Transverse colon (tissue), 4 donors: ENCODE measurements around the gene SH2D7. TPM values are rescaled to one million over a fixed set of nuclear protein-coding genes. Genes with fewer than 3 reads are reported as not detected.

ENCODE experiments used
- DNase-seq: peaks from one replicate; pipeline ENCODE4 v3.0.0-alpha.2; 2019
- H3K27ac ChIP-seq, 4 donors: fragments of 200-600 bp; sonication (generic); 2 replicates each; pipeline ENCODE4 v1.5.1; 2016 to 2018; ENCODE audit warnings: inconsistent platforms in 4 of 4
- H3K27me3 ChIP-seq: fragments of 200-600 bp; sonication (generic); 2 replicates; pipeline ENCODE4 v1.5.1; 2017; ENCODE audit warnings: inconsistent platforms
- H3K36me3 ChIP-seq, 4 donors: fragments of 200-600 bp; sonication (generic); 2 replicates each; pipeline ENCODE4 v1.5.1; 2017 to 2019; ENCODE audit warnings: inconsistent platforms in 4 of 4
- H3K4me1 ChIP-seq, 4 donors: fragments of 200-600 bp; sonication (generic); 2 replicates each; pipeline ENCODE4 v1.5.1; 2017 to 2020; ENCODE audit warnings: inconsistent platforms in 4 of 4
- H3K4me3 ChIP-seq, 4 donors: fragments of 200-600 bp; sonication (generic); 1 replicate in 1 of 4; 2 replicates in 3 of 4; pipeline versions ENCODE4 v1.5.1 to v1.6.1; 2017 to 2019; ENCODE audit warnings: inconsistent platforms in 4 of 4
- H3K9me3 ChIP-seq, 2 donors: fragments of 200-600 bp; sonication (generic); 2 replicates each; pipeline ENCODE4 v1.5.1; 2017 to 2019; ENCODE audit warnings: inconsistent platforms in 2 of 2
- CTCF ChIP-seq, 5 experiments: fragments of 200-600 bp in 3 of 5; fragments of 450-650 bp in 2 of 5; sonication (generic) in 3 of 5; IDR thresholded peaks; 1 replicate in 2 of 5; 2 replicates in 3 of 5; pipeline ENCODE4 v1.5.1; 2016 to 2017; ENCODE audit warnings: antibody characterized with exemption in 5 of 5, inconsistent platforms in 3 of 5, mild to moderate bottlenecking in 2 of 5, moderate library complexity in 1 of 5
- EP300 ChIP-seq: sonication (generic); formaldehyde crosslinking; IDR thresholded peaks from one replicate; pipeline ENCODE4 v1.6.1; 2017; ENCODE audit warnings: antibody characterized with exemption, low read depth
- POLR2A ChIP-seq: fragments of 450-650 bp; IDR thresholded peaks from one replicate; pipeline ENCODE4 v1.6.1; 2016; ENCODE audit warnings: antibody characterized with exemption, mild to moderate bottlenecking, moderate library complexity
- POLR2AphosphoS5 ChIP-seq, 3 donors: sonication (generic); formaldehyde crosslinking; IDR thresholded peaks; one replicate each; pipeline ENCODE4 v1.6.1; 2016; ENCODE audit warnings: antibody characterized with exemption in 3 of 3
- WGBS, 2 donors: methylation state at CpG; one replicate each; pipeline ENCODE4 v1.1.5; 2018; ENCODE audit warnings: low coverage in 1 of 2; 5-methylcytosine and 5-hydroxymethylcytosine counted together
- in situ Hi-C, 4 donors: fragments of 200-750 bp; cut with MboI; loops; one replicate each; pipeline versions ENCODE4 v1.15.0 to v1.15.1; 2017; ENCODE audit warnings: low sequenced_read_pairs in 3 of 4, low pct_ligation_motif_present in 1 of 4, low pct_unique_long_range_greater_than_20kb in 1 of 4
- intact Hi-C: fragments of 100-400 bp; cut with DNase I; formaldehyde crosslinking; loops from one replicate; pipeline ENCODE4 v1.15.1; 2023; ENCODE audit warnings: low total_unique reads
- total RNA-seq, 4 donors: library from RNA; depleted of rRNA; stranded (reverse); fragments of >200 nt; gene quantifications; one replicate each; pipeline ENCODE4 v1.1.0, GENCODE V29; 2016

Gene SH2D7
- total RNA-seq, 4 donors from 2014 or later: 6.0 to 9.7 (median 9.3) TPM; not detected in 1

GRCh38 chr15:78105476-78106241 is 13.3 kb downstream of the SH2D7 start:
- WGBS, 2 donors: 89% methylated on average over 16 of the region's 16 CpGs; no CpG with 5 or more reads in 1 of the 2 donors
- in situ Hi-C loops (loop anchor here (5.0 to 25.0 kb wide), 5 partner anchors 101 to 143 kb away; partner anchors contain the start of gene ACSBG1 (in 1 of the 4)), intact Hi-C loops (loop anchor here (5.0 kb wide), 2 partner anchors 103 to 138 kb away; no protein-coding TSS in a partner anchor)
- Histone ChIP-seq H3K27ac (no peak overlapping the region), H3K27me3 (no peaks in the 10 kb centered on the region), H3K9me3 (no peaks in the 10 kb centered on the region), H3K36me3 (no peaks in the 10 kb centered on the region), H3K4me1 (peaks cover 0 to 16% (median 3%) of the 10 kb centered on the region in 4 donors), H3K4me3 (no peak overlapping the region)
- peak; percentile 7 for DNase-seq
- TF ChIP-seq POLR2AphosphoS5 (IDR thresholded peaks at IDR 0.05): no peak
- no peak for TF ChIP-seq POLR2A
- no peak for TF ChIP-seq EP300
- no peak for TF ChIP-seq CTCF (IDR thresholded peaks at IDR 0.05)

GRCh38 chr15:78107471-78107870 is 15.1 kb downstream of the SH2D7 start:
- H3K36me3 ChIP-seq: no peaks in the 10 kb centered on the region
- no peak overlapping the region for H3K4me3 ChIP-seq
- H3K4me1 ChIP-seq: peaks cover 0 to 16% (median 3%) of the 10 kb centered on the region in 4 donors
- no peak for TF ChIP-seq CTCF (IDR thresholded peaks at IDR 0.05)
- TF ChIP-seq POLR2A: no peak
- no peak for TF ChIP-seq POLR2AphosphoS5 (IDR thresholded peaks at IDR 0.05)
- TF ChIP-seq EP300: no peak
- 40 to 89% methylated on average over 1 to 8 of the region's 8 CpGs for WGBS, 2 donors
- DNase-seq: peak; percentile 6
- no peaks in the 10 kb centered on the region for H3K9me3 ChIP-seq
- in situ Hi-C loops (loop anchor here (5.0 to 25.0 kb wide), 5 partner anchors 103 to 145 kb away; partner anchors contain the start of gene ACSBG1 (in 1 of the 4)), intact Hi-C loops (loop anchor here (5.0 kb wide), 2 partner anchors 105 to 140 kb away; no protein-coding TSS in a partner anchor)
- no peak overlapping the region for H3K27ac ChIP-seq
- H3K27me3 ChIP-seq: no peaks in the 10 kb centered on the region

GRCh38 chr15:78108300-78109084 is 16.1 kb downstream of the SH2D7 start:
- Histone ChIP-seq H3K4me3 (no peak overlapping the region), H3K27ac (no peak overlapping the region), H3K9me3 (no peaks in the 10 kb centered on the region), H3K4me1 (peaks cover 0 to 8% (median 4%) of the 10 kb centered on the region in 4 donors), H3K27me3 (no peaks in the 10 kb centered on the region), H3K36me3 (no peaks in the 10 kb centered on the region)
- in situ Hi-C loops: loop anchor here (5.0 to 25.0 kb wide), 5 partner anchors 104 to 146 kb away; partner anchors contain the start of gene ACSBG1 (in 1 of the 4)
- intact Hi-C loops: loop anchor here (5.0 kb wide), 2 partner anchors 106 to 141 kb away; no protein-coding TSS in a partner anchor
- TF ChIP-seq CTCF (IDR thresholded peaks at IDR 0.05): peak; percentile 91 to 98 (median 97)
- no peak for TF ChIP-seq POLR2AphosphoS5 (IDR thresholded peaks at IDR 0.05)
- 37% methylated on average over 11 of the region's 11 CpGs; no CpG with 5 or more reads in 1 of the 2 donors for WGBS, 2 donors
- DNase-seq: peak; percentile 88

GRCh38 chr15:78109156-78109555 is 16.8 kb downstream of the SH2D7 start:
- Histone ChIP-seq H3K36me3 (no peaks in the 10 kb centered on the region), H3K9me3 (no peaks in the 10 kb centered on the region), H3K27me3 (no peaks in the 10 kb centered on the region), H3K4me3 (no peak overlapping the region), H3K4me1 (peaks cover 0 to 6% (median 3%) of the 10 kb centered on the region in 4 donors), H3K27ac (no peak overlapping the region)
- TF ChIP-seq CTCF (IDR thresholded peaks at IDR 0.05) (no peak), POLR2AphosphoS5 (IDR thresholded peaks at IDR 0.05) (no peak), POLR2A (no peak), EP300 (no peak)
- 67 to 88% methylated on average over 2 to 12 of the region's 12 CpGs for WGBS, 2 donors
- peak; percentile 7 for DNase-seq
- in situ Hi-C loops (loop anchor here (5.0 to 25.0 kb wide), 5 partner anchors 104 to 147 kb away; partner anchors contain the start of gene ACSBG1 (in 1 of the 4)), intact Hi-C loops (loop anchor here (5.0 kb wide), 2 partner anchors 107 to 142 kb away; no protein-coding TSS in a partner anchor)
